Lung microvascular endothelial cell (primary cell): ENCODE data around the gene SLC13A2. TPM values are rescaled to one million over a fixed set of nuclear protein-coding genes. Genes with fewer than 3 reads are reported as not detected.
"Not testable (repeated sequence)": the region's sequence is repeated elsewhere in the genome, so short reads cannot be mapped to it uniquely, and the experiment has no call there.

ENCODE experiments used
- DNase-seq, 2 donors: peaks; one replicate each; pipeline versions ENCODE4 v3.0.0 to v3.0.0-alpha.2; 2010; ENCODE audit warnings: low read depth in 2 of 2
- total RNA-seq: library from RNA; depleted of rRNA; stranded (reverse); fragments of >200 nt; gene quantifications from 2 replicates; pipeline ENCODE4 v1.2.1, GENCODE V29; 2014

SLC13A2 gene, protein sequence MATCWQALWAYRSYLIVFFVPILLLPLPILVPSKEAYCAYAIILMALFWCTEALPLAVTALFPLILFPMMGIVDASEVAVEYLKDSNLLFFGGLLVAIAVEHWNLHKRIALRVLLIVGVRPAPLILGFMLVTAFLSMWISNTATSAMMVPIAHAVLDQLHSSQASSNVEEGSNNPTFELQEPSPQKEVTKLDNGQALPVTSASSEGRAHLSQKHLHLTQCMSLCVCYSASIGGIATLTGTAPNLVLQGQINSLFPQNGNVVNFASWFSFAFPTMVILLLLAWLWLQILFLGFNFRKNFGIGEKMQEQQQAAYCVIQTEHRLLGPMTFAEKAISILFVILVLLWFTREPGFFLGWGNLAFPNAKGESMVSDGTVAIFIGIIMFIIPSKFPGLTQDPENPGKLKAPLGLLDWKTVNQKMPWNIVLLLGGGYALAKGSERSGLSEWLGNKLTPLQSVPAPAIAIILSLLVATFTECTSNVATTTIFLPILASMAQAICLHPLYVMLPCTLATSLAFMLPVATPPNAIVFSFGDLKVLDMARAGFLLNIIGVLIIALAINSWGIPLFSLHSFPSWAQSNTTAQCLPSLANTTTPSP
- total RNA-seq, result not detected in 2 replicates

DNA sequence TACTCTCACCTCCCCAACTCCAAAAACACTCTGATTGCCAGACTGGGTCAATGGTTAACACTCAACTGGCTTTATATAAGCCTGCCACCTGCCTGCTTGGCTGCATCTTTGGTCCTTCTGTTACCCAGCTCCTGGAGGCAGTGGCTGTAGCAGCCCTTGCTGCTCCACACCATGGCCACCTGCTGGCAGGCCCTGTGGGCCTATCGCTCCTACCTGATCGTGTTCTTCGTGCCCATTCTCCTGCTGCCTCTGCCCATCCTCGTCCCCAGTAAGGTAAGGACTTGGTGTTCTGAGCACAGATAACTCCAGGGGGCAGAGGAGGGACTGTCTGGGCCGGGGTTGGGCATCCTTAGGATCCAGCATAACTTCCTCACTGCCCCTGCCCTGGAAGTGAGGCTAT, at the start of gene SLC13A2:
TSS of gene SLC13A2 (plus strand) at position 103 of the 400 bp plus-strand sequence. CDS start at position 172, 69 bp downstream.
- no peak for DNase-seq

DNA sequence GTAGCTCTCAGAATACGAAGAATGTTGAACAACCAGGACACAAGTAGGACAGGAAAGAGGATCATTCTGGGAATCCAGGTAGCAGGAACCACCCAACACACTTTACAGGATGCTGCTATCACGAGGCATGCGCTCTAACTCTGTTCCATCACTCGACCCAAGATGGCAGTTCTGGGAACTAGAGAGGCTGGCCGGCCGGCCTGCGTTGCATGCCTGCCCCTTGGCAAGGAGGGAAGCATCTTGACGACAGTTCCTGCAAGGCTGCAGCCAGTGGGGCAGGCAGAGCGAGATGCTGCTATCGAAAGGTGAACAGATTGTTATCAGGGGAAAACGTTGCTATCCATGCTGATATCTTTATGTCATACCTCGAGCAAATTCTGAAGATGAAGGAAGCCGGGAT, 48.2 kb upstream of the SLC13A2 start:
- no peak for DNase-seq

DNA sequence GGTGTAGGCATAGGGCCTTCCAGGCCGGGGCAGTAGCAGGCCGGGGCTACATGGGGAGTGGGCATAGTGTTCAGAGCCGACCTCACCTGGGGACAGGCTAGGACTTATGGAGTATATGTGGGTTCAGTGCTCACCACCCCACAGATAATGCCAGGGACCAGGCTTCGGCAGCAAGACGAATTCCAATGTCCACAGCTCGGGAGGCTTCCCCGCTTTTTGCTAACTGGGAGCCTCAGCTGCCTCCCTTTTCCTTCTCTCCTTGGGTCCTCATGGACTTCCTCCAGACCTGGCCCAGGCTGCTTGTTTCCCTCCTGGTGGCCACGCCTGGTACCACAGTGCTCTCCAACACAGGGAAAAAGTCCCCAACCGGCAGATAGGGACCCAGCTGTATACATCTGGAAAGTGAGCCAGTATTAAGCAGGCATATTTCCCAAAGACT, 47.3 kb upstream of the SLC13A2 start:
- no peak for DNase-seq

DNA sequence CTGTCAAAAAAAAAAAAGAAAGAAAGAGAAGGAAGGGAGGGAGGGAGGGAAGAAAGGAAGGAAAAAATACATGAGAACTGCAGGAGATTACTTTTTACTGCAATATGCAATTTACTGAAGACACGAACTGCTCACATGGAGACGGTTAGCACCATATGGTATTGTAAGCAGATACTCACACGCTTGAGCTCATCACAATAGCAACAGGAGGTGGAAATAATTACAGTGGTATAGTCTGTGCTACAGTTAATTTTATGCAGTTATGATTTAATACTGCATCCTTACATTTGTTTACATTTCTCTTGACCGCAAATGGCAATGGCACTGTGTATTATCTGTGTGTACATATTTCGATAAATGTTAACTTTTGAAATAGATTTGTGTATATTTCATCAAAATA, 46.1 kb upstream of the SLC13A2 start:
- DNase-seq, result no peak

DNA sequence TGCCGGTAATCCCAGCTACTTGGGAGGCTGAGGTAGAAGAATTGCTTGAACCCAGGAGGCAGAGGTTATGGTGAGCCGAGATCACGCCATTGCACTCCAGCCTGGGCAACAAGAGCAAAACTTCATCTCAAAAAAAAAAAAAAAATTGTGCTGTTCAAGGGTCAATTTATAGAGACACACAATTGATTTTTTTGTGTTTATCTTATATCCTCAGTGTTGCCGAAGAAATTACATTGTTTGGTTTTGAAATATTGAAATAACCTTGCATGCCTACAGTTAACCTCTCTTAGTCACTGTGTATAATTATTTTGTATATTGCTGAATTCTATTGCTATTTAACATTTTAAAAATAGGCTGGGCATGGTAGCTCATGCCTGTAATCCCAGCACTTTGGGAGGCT, 45.5 kb upstream of the SLC13A2 start:
- not testable (repeated sequence) for DNase-seq

DNA sequence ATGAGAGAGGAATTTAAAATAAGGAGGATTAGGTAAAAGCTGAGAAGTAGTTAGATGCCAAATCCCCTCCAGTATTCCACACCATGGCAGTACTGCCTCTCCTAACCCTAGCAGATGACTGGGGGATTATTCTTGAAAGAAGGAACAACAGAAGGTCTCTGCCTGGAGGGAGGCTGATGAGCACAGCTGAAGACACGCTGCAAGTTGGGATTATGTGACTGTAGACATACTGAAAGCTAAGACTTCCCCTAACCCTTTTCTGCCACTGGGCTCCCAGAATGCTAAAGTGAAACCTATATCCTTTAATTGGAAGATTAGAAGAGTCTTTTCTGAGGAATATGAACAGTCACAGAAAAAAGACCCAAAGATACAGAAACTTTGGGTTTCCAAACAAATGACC, 39.7 kb upstream of the SLC13A2 start:
- DNase-seq, result no peak

DNA sequence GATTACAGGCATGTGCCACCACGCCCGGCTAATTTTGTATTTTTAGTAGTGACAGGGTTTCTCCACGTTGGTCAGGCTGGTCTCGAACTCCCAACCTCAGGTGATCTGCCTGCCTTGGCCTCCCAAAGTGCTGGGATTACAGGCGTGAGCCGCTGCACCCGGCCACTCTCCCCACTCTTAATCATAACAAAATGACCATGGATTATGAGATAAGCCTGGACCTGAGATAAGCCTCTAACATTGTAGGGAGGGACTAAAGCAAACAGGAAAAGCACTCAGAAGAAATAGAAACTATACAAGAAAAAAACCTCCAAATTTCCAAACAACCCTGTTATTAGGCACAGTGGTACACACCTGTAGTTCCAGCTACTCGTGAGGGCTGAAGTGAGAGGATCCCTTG, 39.1 kb upstream of the SLC13A2 start:
- not testable (repeated sequence) for DNase-seq

DNA sequence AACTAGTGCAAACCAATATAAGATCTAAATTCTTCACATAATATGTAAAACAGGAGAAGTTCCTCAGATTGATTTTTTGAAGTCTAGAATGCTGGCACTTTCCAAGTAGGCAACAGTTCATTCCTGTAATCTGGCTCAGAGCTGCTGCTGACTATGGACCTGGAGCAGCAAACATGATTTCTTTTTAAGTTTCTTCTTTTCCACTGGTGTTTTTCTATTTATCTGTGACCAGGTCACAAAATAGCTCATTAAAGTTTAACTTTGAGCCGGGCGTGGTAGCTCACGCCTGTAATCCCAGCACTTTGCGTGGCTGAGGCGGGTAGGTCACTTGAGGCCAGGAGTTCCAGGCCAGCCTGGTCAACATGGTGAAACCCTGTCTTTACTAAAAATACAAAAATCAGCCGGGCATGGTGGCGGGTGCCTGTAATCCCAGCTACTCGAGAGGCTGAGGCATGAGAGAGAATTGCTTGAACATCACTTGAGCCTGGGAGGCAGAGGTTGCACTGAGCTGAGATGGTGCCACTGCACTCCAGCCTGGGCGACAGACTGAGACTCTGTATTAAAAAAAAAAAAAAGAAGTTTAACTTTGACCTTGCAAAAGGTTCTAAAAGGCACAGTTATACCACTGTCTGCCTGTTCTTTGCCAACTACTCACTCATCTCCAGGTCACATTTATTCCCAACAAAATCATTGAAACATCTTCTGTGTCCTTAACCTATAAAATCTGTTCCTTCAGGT, 29.4 kb upstream of the SLC13A2 start:
- DNase-seq, result no peak

DNA sequence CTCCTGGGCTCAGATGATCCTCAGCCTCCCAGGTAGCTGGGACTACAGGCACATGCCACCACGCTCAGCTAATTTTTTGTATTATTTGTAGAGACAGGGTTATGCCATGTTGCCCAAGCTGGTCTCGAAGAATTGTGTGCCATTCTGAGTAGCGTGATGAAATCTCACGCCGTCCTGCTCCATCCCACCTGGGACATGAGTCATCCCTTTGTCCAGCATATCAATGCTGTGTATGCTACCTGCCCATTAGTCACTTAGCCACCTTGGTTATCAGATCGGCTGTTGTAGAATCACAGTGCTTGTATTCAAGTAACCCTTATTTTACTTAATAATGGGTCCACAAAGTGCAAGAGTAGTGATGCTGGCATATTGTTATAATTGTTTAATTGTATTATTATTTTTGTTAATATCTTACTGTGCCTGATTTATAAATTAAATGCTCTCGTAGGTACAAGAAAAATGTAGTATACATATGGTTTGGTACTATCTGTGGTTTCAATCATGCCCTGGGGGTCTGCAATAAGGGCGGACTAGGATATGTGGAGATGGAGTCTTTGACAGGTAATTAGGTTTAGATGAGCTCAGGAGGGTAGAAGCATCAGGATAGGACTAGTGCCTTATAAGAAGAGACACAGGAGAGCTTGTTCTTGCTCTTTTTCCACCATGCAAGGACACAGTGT, 26.6 kb upstream of the SLC13A2 start:
- DNase-seq, result no peak

DNA sequence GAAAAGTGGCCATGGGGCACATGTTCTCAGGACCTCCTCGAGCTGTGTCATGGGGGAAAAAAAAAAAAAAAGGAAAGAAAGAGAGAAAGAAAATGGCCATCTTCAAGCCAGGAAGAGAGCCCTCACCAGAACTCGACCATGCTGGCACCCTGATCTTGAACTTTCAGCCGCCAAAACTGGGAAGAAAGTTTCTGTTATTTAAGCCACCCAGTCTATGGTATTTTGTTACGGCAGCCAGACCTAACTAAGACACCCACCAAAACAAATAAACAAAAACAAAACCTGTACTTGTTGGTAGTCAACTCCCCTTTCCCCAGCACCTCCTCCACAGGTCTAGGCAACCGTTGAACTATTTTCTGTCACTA, 26.1 kb upstream of the SLC13A2 start:
- DNase-seq, result no peak

DNA sequence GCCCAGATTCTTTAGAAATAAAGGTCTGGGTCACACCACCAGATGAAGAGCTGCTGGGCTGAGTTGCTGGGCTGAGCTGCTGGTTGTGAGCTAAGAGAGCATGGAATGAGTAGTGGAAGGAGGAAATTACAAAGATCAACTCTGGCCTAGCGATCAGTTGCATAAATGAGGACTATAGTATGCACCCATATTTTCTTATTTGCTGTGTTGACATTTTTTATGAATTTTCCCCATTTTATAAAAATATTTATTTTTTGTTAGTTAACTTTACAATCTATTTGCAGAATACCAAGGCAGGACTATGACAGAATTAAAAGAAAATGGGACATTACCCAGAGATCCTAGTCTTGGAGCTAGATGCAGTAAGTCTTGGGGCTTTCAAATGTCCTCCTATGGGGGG, 23.6 kb upstream of the SLC13A2 start:
- no peak for DNase-seq

DNA sequence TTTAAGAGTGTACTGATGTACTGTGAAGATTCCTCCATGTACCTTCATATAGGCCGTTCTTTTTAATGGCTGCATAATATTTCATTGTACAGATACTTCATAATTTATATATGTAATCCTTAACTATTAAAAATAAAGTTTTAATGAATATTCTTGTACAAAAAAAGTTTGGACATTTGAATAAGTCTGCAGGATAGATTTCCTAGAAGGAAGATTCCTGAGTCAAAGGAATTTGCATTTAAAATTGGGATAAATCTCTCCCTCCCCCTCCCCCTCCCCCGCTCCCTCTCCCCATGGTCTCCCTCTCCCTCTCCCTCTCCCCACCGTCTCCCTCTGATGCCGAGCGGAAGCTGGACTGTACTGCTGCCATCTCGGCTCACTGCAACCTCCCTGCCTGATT, 15.6 kb upstream of the SLC13A2 start:
- no peak for DNase-seq

DNA sequence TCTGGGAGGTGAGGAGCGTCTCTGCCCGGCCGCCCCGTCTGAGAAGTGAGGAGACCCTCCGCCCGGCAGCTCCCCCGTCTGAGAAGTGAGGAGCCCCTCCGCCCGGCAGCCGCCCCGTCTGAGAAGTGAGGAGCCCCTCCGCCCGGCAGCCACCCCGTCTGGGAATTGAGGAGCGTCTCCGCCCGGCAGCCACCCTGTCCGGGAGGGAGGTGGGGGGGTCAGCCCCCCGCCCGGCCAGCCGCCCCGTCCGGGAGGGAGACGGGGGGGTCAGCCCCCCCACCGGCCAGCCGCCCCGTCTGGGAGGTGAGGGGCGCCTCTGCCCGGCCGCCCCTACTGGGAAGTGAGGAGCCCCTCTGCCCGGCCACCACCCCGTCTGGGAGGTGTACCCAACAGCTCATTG, 14.6 kb upstream of the SLC13A2 start:
- DNase-seq, result not testable (repeated sequence)

DNA sequence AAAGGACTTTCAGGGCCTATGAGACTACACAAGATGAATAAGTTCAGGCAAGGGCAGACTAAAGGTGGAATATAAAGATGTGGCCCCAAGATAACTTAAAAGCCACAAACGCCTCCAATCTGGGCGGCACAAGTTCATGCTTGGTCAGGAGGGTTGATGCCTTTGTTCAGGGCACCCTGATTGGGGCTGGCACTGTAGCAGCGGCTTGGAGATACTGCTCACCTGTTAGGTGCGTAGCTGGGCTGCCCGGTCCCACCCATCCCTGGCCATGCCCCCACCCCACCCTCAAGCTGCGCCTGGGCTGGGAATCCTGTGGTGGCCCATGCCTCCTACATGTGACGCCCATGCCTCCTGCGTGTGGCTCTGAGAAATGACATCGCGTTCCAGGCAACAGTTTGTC, 12.5 kb upstream of the SLC13A2 start:
- DNase-seq, result no peak

DNA sequence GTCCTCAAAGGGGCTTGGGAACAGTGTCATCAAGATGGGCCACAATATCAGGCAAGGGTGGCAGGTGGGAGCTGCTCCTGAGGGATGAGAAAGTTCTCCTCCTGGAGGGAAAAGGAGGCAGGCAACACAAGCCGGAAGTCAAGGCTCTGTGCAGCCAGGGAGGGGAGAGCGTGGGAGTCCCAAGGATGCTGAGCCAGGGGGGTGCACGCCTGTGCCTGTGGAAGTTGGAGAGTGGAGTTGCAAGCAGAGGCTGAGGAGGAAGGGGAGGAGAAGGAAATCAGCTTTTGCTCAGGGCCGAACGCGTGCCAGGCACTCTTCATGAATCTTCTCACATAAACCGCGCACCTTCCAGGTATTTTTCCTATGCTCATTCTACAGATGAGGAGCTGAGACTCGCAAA, 7.4 kb upstream of the SLC13A2 start:
- no peak for DNase-seq

DNA sequence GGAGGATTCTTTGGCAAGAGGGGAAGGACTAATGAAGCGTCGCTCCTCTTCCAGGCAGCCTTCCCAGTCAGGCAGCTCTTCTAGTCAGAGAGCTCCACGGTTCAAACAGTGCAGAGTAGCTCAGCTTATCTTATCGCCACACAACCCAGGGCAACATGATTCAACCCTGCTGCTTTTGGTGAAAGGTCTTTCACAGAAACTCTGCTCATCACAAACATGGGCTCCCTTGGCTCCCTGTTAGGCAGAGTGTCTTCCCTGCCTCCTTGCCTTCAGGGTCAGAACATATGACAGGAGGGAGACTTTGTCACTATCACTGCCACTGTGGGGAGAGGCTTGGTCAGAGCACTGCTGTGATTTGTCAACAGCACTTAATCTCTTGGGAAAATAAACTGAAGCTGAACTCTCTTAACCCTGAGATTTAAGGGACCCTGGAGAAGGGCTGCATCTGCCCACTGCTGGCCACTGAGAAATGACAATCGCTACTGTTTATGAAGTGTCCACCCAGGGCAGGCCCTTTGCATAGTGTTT, 6.9 kb upstream of the SLC13A2 start:
- no peak for DNase-seq

DNA sequence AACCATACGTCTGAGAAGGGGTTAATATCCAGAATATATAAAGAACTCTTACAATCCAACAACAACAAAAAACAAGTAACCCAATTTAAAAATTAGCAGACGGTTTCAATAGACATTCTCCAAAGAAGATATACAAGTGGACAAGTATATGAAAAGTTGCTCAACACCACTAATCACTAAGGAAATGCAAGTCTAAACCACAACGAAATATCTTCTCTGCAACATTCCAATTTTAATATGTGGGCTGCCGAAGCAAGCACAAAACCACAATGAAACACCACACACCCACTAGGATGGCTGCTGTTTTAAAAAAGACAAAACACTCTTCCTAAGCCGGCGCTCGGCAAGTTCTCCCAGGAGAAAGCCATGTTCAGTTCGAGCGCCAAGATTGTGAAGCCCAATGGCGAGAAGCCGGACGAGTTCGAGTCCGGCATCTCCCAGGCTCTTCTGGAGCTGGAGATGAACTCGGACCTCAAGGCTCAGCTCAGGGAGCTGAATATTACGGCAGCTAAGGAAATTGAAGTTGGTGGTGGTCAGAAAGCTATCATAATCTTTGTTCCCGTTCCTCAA, 5.9 kb upstream of the SLC13A2 start:
- DNase-seq, result no peak

DNA sequence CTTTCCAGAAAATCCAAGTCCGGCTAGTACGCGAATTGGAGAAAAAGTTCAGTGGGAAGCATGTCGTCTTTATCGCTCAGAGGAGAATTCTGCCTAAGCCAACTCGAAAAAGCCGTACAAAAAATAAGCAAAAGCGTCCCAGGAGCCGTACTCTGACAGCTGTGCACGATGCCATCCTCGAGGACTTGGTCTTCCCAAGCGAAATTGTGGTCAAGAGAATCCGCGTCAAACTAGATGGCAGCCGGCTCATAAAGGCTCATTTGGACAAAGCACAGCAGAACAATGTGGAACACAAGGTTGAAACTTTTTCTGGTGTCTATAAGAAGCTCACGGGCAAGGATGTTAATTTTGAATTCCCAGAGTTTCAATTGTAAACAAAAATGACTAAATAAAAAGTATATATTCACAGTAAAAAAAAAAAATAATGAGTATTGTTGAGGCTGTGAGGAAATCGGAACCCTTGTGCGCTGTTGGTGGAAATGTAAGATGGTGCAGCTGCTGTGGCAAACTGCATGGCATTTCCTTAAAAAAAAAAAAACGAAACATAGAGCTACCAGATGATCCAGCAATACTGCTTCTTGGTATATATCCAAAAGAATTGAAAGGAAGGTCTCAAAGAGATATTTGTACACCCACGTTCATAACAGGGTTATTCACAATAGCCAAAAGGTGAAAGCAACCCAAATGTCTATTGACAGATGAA, 5.3 kb upstream of the SLC13A2 start:
- not testable (repeated sequence) for DNase-seq

DNA sequence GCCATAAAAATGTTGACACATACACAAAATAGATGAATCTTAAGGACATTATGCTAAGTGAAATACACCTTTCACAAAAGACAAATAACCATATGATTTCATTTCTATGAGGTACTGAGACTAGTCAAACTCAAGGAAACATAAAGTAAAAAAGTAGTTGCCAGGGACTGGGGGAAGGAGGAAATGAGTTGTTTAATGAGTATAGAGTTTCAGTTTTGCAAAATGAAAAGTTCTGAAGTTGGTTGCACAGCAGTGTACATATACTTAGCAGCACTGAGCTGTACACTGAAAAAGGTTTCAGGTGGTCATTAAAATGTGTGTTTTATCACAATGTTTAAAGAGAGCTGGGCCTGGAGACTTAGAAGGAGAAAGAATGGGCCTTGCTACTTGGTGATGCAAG, 4.7 kb upstream of the SLC13A2 start:
- no peak for DNase-seq

DNA sequence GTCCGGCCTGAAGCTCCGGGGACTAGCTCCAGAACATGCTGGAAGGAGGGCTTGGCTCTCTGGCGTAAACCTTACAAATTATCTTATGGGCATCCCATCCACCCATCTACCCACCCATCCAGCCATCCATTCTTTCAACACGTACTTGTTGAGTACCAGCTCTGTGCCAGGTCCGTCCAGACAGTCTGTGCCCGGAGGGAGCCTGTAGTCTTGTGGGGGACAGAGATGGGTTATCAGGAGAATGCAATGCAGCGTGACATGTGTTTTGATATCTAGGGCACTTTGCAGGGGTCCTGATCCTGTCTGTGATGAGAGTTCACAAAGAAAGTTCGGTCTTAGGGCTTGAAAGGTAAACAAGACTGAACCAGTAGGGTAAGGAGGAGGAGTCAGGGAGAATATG, 4.1 kb upstream of the SLC13A2 start:
- DNase-seq, result no peak
